ENCODE data around the gene NEIL3.

Gene NEIL3

DNA sequence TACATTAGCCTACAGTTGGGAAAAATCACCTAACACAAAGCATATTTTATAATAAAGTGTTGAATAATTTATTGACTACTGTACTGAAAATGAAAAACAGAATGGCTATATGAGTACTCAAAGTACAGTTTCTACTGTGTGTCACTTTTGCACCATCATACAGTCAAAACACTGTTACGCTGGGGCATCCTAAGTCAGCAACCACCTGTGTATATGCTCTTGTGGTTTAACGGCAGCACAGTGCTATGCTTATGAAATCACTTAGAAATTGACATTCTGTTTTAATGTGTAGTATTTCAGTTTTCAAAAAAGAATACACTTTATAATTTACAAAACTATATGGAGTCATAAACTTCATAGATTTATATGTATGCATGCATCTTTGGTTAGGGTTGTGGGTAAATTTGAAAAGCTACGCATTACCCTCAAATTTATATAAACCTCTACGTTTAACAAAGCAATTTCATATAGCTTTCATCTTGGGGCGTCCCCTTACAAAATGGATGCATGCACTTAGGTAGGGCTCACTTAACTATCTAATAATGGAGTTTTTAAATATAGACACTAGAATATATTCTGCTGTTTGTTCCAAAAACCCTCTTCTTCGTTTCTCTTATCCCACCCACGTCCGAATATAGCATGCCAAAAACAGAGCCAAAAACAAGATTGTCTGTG, 690 bp upstream of the NEIL3 start:
- Histone ChIP-seq H3K4me3 (ENCODE audit: low read length) (peak overlapping the region; percentile 97), H3K27ac (ENCODE audit: low read depth, low read length) (peak overlapping the region; percentile 64), H3K79me2 (ENCODE audit: control insufficient read depth, low read length) (peaks cover 43% of the 10 kb centered on the region), H3K36me3 (ENCODE audit: control insufficient read depth, low read length) (peaks cover 35% of the 10 kb centered on the region), H3K4me1 (ENCODE audit: control insufficient read depth, low read length) (peaks cover 47% of the 10 kb centered on the region), H4K20me1 (ENCODE audit: control insufficient read depth, insufficient read depth, low read depth, low read length) (peaks cover 5% of the 10 kb centered on the region; the same call in 1 of the 2 replicates), H3K9me2 (replicated peaks; ENCODE audit: control insufficient read depth, low read length) (no peaks in the 10 kb centered on the region), H3K4me2 (ENCODE audit: low read length) (peak overlapping the region; percentile 92), H3K27me3 (ENCODE audit: control insufficient read depth, low read length) (no peaks in the 10 kb centered on the region), H3F3A (ENCODE audit: control insufficient read depth, insufficient read depth) (no peaks in the 10 kb centered on the region), H3K9me3 (ENCODE audit: control insufficient read depth, insufficient read depth, low read length) (no peaks in the 10 kb centered on the region)
- TF ChIP-seq EZH2phosphoT487 (IDR thresholded peaks at IDR 0.05; ENCODE audit: borderline replicate concordance, low read length), result no peak
- TF ChIP-seq, protein P1, sequence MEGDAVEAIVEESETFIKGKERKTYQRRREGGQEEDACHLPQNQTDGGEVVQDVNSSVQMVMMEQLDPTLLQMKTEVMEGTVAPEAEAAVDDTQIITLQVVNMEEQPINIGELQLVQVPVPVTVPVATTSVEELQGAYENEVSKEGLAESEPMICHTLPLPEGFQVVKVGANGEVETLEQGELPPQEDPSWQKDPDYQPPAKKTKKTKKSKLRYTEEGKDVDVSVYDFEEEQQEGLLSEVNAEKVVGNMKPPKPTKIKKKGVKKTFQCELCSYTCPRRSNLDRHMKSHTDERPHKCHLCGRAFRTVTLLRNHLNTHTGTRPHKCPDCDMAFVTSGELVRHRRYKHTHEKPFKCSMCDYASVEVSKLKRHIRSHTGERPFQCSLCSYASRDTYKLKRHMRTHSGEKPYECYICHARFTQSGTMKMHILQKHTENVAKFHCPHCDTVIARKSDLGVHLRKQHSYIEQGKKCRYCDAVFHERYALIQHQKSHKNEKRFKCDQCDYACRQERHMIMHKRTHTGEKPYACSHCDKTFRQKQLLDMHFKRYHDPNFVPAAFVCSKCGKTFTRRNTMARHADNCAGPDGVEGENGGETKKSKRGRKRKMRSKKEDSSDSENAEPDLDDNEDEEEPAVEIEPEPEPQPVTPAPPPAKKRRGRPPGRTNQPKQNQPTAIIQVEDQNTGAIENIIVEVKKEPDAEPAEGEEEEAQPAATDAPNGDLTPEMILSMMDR (IDR thresholded peaks at IDR 0.05; ENCODE audit: low read depth, low read length, poor library complexity, severe bottlenecking), result no peak

DNA sequence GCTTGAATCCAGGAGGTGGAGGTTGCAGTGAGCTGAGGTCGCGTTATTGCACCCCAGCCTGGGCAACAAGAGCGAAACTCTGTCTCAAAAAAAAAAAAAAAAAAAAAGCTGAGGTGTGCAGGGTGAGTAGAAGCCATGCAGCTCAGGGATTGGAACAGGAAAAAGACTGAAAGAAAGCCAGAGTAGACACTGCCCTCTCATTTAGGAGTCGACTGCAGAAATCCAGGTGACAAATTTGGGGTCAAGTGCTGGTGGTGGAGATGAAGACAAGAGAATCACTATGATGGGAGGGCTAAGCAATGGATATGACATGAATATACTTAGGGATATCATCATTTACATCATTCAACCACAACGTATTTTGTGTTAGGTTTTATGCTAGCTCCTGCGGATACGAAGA, 1.9 kb downstream of the NEIL3 start:
- Histone ChIP-seq H3K36me3 (ENCODE audit: control insufficient read depth, low read length) (peaks cover 44% of the 10 kb centered on the region), H3K27ac (ENCODE audit: low read depth, low read length) (no peak overlapping the region), H3K9me3 (ENCODE audit: control insufficient read depth, insufficient read depth, low read length) (no peaks in the 10 kb centered on the region), H3K9me2 (replicated peaks; ENCODE audit: control insufficient read depth, low read length) (no peaks in the 10 kb centered on the region), H3K79me2 (ENCODE audit: control insufficient read depth, low read length) (peaks cover 69% of the 10 kb centered on the region), H3K4me1 (ENCODE audit: control insufficient read depth, low read length) (peaks cover 47% of the 10 kb centered on the region), H4K20me1 (ENCODE audit: control insufficient read depth, insufficient read depth, low read depth, low read length) (peaks cover 8% of the 10 kb centered on the region; the same call in 1 of the 2 replicates), H3K4me2 (ENCODE audit: low read length) (peak overlapping the region; percentile 92), H3K27me3 (ENCODE audit: control insufficient read depth, low read length) (no peaks in the 10 kb centered on the region), H3K4me3 (ENCODE audit: low read length) (peak overlapping the region; percentile 97), H3F3A (ENCODE audit: control insufficient read depth, insufficient read depth) (no peaks in the 10 kb centered on the region)
- TF ChIP-seq, protein P1 (IDR thresholded peaks at IDR 0.05; ENCODE audit: low read depth, low read length, poor library complexity, severe bottlenecking), result no peak
- TF ChIP-seq EZH2phosphoT487 (IDR thresholded peaks at IDR 0.05; ENCODE audit: borderline replicate concordance, low read length), result no peak

DNA sequence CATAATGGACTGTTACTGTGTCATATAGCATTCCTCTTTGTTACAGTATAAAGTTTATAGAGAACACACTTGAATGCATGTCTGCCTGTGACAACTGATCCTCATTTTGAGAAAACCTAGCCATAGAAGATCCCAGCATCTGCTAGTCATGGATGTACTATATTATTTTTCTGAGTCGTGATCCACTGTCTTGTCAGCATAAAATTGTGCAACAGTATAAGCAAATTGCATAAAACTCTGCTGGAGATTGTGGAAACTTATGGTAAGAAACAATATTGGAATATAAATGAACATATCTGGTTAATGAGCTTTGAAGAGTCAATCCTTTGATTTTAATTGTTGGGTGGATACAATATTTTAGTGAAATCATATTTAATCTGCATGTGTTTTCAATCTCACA, 3.6 kb downstream of the NEIL3 start:
- H3K36me3 ChIP-seq (ENCODE audit: control insufficient read depth, low read length), result peaks cover 47% of the 10 kb centered on the region
- H3K4me2 ChIP-seq (ENCODE audit: low read length), result peak overlapping the region; percentile 92; the same call in 1 of the 2 replicates
- peaks cover 8% of the 10 kb centered on the region; the same call in 1 of the 2 replicates for H4K20me1 ChIP-seq (ENCODE audit: control insufficient read depth, insufficient read depth, low read depth, low read length)
- H3K27ac ChIP-seq (ENCODE audit: low read depth, low read length), result no peak overlapping the region
- peaks cover 42% of the 10 kb centered on the region for H3K4me1 ChIP-seq (ENCODE audit: control insufficient read depth, low read length)
- no peaks in the 10 kb centered on the region for H3K9me3 ChIP-seq (ENCODE audit: control insufficient read depth, insufficient read depth, low read length)
- no peak overlapping the region for H3K4me3 ChIP-seq (ENCODE audit: low read length)
- no peaks in the 10 kb centered on the region for H3K9me2 ChIP-seq (replicated peaks; ENCODE audit: control insufficient read depth, low read length)
- no peaks in the 10 kb centered on the region for H3K27me3 ChIP-seq (ENCODE audit: control insufficient read depth, low read length)
- peaks cover 86% of the 10 kb centered on the region for H3K79me2 ChIP-seq (ENCODE audit: control insufficient read depth, low read length)
- TF ChIP-seq EZH2phosphoT487 (IDR thresholded peaks at IDR 0.05; ENCODE audit: borderline replicate concordance, low read length), result no peak
- H3F3A ChIP-seq (ENCODE audit: control insufficient read depth, insufficient read depth), result no peaks in the 10 kb centered on the region

DNA sequence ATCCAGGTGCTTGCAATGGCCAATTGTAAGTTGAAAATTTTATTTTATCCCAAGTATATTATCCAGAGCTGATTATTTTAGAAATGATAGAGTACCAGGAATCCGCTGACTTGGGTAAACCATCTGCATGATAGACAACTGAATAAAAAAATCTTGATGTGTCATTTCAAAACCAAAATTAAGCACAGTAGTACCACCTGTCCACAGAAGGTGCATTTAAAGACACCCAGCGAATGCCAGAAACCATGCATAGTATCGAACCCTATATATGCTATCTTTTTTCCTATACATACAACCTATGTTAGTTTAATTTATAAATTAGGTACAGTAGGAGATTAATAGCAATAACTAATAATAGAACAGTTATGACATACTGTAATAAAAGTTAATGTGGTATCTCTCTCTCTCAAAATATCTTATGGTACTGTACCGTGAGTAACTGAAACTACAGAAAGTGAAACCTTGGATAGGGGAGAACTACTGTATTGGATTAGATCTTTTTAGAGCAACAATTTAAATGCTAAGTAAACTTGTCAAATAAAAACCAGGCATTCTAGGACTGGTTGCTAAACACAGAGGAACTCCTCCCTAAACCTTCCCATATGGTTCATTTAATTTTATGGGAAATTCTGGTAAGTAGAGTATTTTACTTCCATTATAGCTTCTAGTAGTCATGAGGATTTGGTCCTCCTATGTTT, 6.2 kb downstream of the NEIL3 start:
- no peak for TF ChIP-seq EZH2phosphoT487 (IDR thresholded peaks at IDR 0.05; ENCODE audit: borderline replicate concordance, low read length)
- TF ChIP-seq, protein P1 (IDR thresholded peaks at IDR 0.05; ENCODE audit: low read depth, low read length, poor library complexity, severe bottlenecking), result no peak
- no peaks in the 10 kb centered on the region for H3F3A ChIP-seq (ENCODE audit: control insufficient read depth, insufficient read depth)
- H3K4me1 ChIP-seq (ENCODE audit: control insufficient read depth, low read length), result peaks cover 26% of the 10 kb centered on the region
- peaks cover 8% of the 10 kb centered on the region; the same call in 1 of the 2 replicates for H4K20me1 ChIP-seq (ENCODE audit: control insufficient read depth, insufficient read depth, low read depth, low read length)
- H3K27ac ChIP-seq (ENCODE audit: low read depth, low read length), result no peak overlapping the region
- H3K79me2 ChIP-seq (ENCODE audit: control insufficient read depth, low read length), result peaks cover 99% of the 10 kb centered on the region
- H3K4me3 ChIP-seq (ENCODE audit: low read length), result no peak overlapping the region
- no peaks in the 10 kb centered on the region for H3K9me3 ChIP-seq (ENCODE audit: control insufficient read depth, insufficient read depth, low read length)
- no peaks in the 10 kb centered on the region for H3K27me3 ChIP-seq (ENCODE audit: control insufficient read depth, low read length)
- H3K36me3 ChIP-seq (ENCODE audit: control insufficient read depth, low read length), result peaks cover 41% of the 10 kb centered on the region
- H3K9me2 ChIP-seq (replicated peaks; ENCODE audit: control insufficient read depth, low read length), result no peaks in the 10 kb centered on the region
- H3K4me2 ChIP-seq (ENCODE audit: low read length), result no peak overlapping the region
